G401.6 (cell line): ENCODE results near the gene CEP72.
"Not testable (repeated sequence)": the region's sequence is repeated elsewhere in the genome, so short reads cannot be mapped to it uniquely, and the experiment has no call there.

Source experiments
- FAIRE-seq: peaks from 2 replicates; lab custom pipeline; 2012; peaks lifted over from hg19 to GRCh38; lab: Jason Lieb, UNC

The CEP72 gene

GRCh38 chr5:685262-686171, 73.4 kb downstream of the CEP72 start:
- FAIRE-seq: no peak

- FAIRE-seq: not testable (repeated sequence)
Observed at GRCh38 chr5:686172-686523, 74.0 kb downstream of the CEP72 start.

GRCh38 chr5:686936-687335, 74.8 kb downstream of the CEP72 start:
- FAIRE-seq: not testable (repeated sequence)

GRCh38 chr5:688348-689010, 76.3 kb downstream of the CEP72 start:
- not testable (repeated sequence) for FAIRE-seq

GRCh38 chr5:690293-690692, 78.2 kb downstream of the CEP72 start:
- not testable (repeated sequence) for FAIRE-seq

GRCh38 chr5:691049-691448, 78.9 kb downstream of the CEP72 start:
- FAIRE-seq: not testable (repeated sequence)

GRCh38 chr5:691817-692528, 79.8 kb downstream of the CEP72 start:
- FAIRE-seq: no peak

- not testable (repeated sequence) for FAIRE-seq
Observed at GRCh38 chr5:692529-693041, 80.4 kb downstream of the CEP72 start.

GRCh38 chr5:693271-694041, 81.3 kb downstream of the CEP72 start, which contains the start of gene TPPP:
Gene TPPP (minus strand): TSS chr5:693352. CDS start chr5:678060, 15,292 bp downstream.
- FAIRE-seq: not testable (repeated sequence)

- not testable (repeated sequence) for FAIRE-seq
Observed at GRCh38 chr5:694042-694431, 81.9 kb downstream of the CEP72 start.

- not testable (repeated sequence) for FAIRE-seq
Observed at GRCh38 chr5:695475-695874, 83.3 kb downstream of the CEP72 start.

- FAIRE-seq: not testable (repeated sequence)
Observed at GRCh38 chr5:696191-696590, 84.1 kb downstream of the CEP72 start.

- not testable (repeated sequence) for FAIRE-seq
Observed at GRCh38 chr5:696753-697702, 84.9 kb downstream of the CEP72 start.
